Activated CD8-positive, alpha-beta memory T cell treated with anti-CD3 and anti-CD28 coated beads, Interleukin-2, amount 50 U/mL, for 4 hours (primary cell): ENCODE data around the gene CELF4.

Experiments
- DNase-seq: peaks from one replicate; pipeline ENCODE4 v3.0.0-alpha.2; 2020

CELF4 gene

DNA sequence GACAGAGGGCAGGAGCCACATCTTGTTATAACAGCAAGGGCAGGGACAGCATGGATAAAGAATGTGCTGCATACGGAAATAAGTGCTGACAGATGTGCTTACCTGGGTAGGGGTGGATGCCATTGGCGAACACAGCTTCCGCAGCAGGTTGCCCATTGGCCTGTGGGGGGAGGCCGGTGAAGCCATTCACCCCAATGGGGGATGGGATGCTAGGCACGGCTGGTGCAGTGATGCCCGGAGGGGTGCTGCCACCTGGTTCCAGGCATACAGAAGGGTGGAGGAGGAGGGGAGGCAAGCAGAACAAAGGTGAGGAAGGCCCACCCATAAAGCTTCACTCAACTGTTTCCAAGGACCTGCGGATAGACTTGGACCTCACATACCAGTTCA, 294.9 kb downstream of the CELF4 start:
- no peak for DNase-seq

GRCh38 chr18:37270038-37270665, 295.4 kb downstream of the CELF4 start:
- DNase-seq: no peak

DNA sequence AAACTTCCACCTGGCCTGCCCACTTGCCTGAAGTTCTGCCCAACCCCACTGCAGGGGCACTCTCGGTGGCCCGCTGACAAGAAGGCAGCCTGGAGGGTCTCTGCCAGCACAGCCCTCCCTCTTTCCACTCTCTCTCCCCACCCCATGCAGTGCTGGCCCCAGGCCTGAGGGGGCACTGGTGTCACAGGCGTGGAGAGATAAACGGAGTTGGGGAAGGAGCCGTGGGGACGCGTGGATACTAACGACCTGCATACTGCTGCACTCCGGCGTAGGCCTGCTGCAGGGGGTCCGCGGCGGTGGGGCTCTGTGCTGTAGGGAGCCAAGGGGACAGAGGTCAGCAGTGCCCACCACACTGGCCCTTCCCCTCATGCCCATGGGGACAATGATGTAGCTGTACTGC, 299.3 kb downstream of the CELF4 start:
- DNase-seq: no peak

DNA sequence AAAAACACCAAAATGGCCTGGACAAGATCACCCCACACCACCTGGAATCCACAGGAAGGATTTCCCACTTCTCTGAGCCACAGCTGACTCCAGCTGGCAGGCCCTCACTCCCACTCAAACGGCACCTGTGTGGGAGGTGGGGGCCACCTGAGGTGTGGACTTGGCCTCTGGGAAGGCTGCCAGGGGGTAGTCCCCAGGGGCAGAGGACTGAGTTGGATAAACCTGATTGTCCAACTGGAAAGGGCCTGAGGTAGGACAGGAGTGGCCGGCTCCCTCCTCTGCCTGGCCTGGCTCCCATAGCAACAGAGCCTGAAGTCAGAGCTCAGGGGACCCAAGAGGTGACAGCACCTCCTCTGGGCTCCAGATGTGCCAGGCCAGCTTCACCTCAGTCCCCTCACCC, 300.2 kb downstream of the CELF4 start:
- DNase-seq: no peak

GRCh38 chr18:37264956-37265355, 300.6 kb downstream of the CELF4 start:
- no peak for DNase-seq

GRCh38 chr18:37261988-37262387, 303.6 kb downstream of the CELF4 start:
- DNase-seq: no peak

GRCh38 chr18:37261246-37261840, 304.3 kb downstream of the CELF4 start:
- no peak for DNase-seq

- no peak for DNase-seq
Measured at GRCh38 chr18:37260367-37261093, 305.1 kb downstream of the CELF4 start.

DNA sequence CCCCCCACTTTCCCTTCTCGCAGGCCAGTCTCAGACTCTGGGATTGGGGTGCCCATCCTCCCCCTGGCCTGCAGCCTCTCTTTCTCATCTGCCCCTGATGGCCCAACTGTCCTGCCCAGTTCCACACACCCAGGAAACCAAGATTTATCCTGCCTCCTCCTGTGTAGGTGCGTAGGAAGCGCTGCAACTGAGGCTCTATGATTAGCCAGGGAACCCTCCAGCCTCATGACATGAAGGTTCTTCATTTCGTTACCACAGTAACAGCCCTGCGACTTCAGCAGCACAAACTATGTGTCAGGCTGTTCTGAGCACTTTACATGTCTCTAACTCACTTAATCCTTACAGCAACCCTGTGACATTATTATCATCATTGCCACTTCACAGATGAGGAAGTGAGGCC, 305.9 kb downstream of the CELF4 start:
- DNase-seq: no peak

DNA sequence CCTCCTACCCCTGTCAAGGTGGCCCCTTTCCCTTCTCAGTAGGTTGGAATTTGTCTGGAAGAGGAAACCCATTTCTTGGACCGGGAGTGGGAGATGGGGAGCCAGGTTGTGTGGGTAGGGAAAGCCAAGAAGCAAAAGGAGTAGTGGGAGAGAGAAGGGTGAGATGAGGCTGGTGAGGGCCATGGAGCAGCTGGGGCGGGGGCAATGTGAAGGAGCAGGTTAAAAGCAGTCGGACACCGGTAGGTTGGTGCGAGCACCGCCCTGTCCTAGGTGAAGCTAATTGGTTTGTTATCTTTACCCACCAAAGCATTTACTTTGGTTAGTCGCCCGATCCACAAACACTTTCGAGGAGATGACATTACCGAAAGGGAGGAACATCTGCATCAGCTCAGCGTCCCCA, 306.8 kb downstream of the CELF4 start:
- no peak for DNase-seq

GRCh38 chr18:37258131-37258530, 307.5 kb downstream of the CELF4 start:
- DNase-seq: no peak

DNA sequence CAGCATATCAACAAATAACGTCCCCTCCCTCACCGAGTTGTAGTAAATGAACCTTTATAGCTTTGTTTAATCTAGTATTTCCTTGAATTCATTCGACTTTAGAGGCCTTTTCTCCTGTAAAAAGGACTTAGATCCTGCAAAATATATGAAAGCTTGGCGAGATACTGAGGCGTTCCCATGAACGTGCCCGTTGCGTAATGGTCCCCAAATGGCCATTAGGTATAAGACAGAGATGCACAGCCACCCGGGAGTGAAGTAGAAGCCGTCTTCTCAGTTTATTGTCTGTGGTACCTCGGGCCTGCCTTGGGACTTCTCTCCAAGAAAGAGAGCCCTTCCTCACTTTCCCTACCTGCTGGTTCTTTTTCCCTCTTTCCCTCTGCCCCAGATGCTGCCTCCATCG, 310.6 kb downstream of the CELF4 start:
- DNase-seq: no peak

- DNase-seq: no peak
Measured at GRCh38 chr18:37254236-37254754, 311.3 kb downstream of the CELF4 start.

GRCh38 chr18:37253394-37254235, 312.0 kb downstream of the CELF4 start:
- DNase-seq: no peak

GRCh38 chr18:37252854-37253393, 312.7 kb downstream of the CELF4 start:
- DNase-seq: no peak

DNA sequence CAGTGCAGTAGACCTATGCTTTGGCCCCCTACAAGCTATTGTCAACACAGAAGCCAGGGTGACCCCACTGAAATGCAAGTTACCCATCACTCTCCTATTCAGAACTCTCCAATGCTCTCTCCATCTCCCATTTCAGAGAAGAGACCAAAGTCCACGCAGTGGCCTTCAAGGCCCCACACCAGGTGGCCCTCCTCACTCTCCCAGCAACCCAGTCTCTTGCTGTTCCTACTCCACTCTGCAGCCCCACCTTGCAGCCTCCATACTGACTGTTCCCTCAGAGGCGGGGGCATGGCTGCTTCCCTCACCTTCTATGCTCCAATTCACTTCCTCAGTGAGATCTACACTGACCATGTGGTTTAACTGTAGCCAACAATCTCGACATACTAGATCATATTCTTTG, 313.3 kb downstream of the CELF4 start:
- no peak for DNase-seq

DNA sequence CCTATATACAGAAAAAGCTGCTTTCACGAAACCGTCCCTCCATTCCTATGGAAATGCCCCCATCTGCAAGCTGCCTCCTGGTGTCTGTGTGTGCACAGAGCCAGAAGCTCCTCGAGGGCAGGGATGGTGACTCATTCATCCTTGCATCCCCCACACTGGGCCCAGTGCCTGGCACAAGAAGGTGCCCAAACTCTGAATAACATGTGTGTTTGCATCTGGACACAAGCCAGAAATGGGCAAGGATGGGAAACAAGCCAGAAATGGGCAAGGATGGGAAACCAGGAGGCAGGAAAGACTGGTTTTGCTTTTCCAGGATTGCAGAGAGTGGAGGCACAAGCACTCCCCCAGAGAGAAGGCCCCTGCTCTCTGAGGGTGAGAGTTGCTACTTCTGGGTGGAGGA, 313.9 kb downstream of the CELF4 start:
- no peak for DNase-seq

GRCh38 chr18:37249895-37250618, 315.5 kb downstream of the CELF4 start:
- no peak for DNase-seq

DNA sequence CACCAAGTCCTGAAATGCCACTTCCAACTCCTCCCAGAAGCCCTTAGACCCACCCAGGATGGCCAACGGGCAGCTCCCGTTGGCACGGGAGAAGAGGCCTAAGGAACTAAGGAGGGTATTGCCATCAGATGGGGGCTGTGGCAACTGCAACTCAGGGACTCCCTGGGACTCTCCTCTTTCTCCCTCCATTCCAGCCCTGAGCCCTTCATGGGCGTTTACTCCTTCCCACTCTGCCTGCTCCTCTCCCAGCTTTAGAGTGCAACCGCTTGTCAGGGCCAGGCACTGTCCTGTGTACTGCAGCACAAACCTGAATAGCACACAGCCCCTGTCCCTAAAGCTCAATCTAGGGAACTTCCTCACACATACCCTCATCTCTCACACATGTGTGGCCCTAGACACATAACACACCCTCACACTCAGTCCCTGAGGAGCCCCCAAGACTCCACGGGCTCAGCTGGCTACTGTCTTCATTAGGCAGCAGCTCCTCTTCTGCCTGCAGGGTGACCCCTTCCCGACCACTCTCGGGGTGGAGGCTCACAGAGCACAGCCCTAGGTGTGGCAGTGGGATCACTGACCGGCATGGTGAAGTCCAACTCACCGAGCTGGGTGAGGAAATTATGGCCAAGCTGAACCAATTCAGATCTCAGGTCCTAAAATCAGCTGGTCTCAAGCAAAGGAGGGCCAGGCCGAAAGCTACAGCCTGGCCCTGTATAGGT, 316.3 kb downstream of the CELF4 start:
- DNase-seq: no peak

GRCh38 chr18:37248281-37248680, 317.3 kb downstream of the CELF4 start:
- DNase-seq: no peak

DNA sequence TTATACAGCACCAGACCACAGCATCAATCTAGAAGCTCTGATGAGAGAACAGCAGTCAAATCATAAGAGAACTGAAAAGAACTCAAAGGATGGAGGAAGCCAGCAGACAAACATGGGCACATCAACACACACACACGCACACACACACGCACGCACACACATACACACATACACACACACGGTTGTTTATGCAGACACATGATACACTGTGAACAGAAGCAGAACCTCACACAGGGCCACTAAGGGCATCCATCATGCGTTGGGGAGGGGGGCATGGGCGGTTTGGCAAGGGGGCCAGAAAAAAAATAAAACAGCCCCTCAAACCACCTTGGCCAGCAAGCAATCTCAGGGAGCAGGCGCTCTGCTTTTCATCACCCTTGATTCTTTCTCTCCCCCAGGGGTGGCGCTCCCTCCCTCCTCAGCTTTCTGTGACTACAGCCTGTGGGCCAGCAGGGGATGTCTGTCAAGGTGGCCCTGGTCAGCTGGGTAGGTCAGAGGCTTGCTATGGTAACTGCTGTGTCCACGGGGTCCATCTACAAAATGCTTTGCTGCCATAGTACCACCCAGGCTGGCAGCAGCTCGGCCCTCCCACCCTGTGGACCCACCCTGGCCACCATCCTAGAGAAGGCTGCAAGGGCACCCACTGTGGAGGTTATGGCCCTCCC, 318.0 kb downstream of the CELF4 start:
- no peak for DNase-seq
